Astrocyte (in vitro differentiated cells and primary cell): ENCODE data around the gene INSC. TPM values are rescaled to one million over a fixed set of nuclear protein-coding genes. Genes with fewer than 3 reads are reported as not detected.

Experiments
- DNase-seq: peaks from one replicate; pipeline ENCODE4 v3.0.0-alpha.2; 2010; ENCODE audit warnings: low read depth
- FAIRE-seq: peaks from 2 replicates; lab custom pipeline; 2011; peaks lifted over from hg19 to GRCh38; lab: Jason Lieb, UNC
- H2AFZ ChIP-seq: 2 replicates; pipeline ENCODE4 v1.6.0; 2012; ENCODE audit warnings: low read depth, low read length, inconsistent platforms
- H3K27ac ChIP-seq: 2 replicates; pipeline ENCODE4 v1.5.1; 2011; ENCODE audit warnings: low read depth, low read length, inconsistent platforms
- H3K27me3 ChIP-seq: 2 replicates; pipeline ENCODE4 v1.6.0; 2011; ENCODE audit warnings: low read length, inconsistent platforms; ENCODE audit not compliant: insufficient read depth
- H3K36me3 ChIP-seq: 2 replicates; pipeline ENCODE4 v1.5.1; 2011; ENCODE audit warnings: low read length, inconsistent platforms; ENCODE audit not compliant: insufficient read depth
- H3K4me1 ChIP-seq: 2 replicates; pipeline ENCODE4 v1.5.1; 2011; ENCODE audit warnings: low read length, inconsistent platforms; ENCODE audit not compliant: insufficient read depth
- H3K4me2 ChIP-seq: 2 replicates; pipeline ENCODE4 v1.6.0; 2012; ENCODE audit warnings: low read length, inconsistent platforms
- H3K4me3 ChIP-seq: 2 replicates; pipeline ENCODE4 v1.5.1; 2011; ENCODE audit warnings: low read depth, mild to moderate bottlenecking, low read length, inconsistent platforms; ENCODE audit not compliant: insufficient read depth
- H3K79me2 ChIP-seq: 2 replicates; pipeline ENCODE4 v1.6.0; 2012; ENCODE audit warnings: mild to moderate bottlenecking, low read length, inconsistent platforms; ENCODE audit not compliant: insufficient read depth
- H3K9ac ChIP-seq: 2 replicates; pipeline ENCODE4 v1.6.0; 2012; ENCODE audit warnings: mild to moderate bottlenecking, low read length, inconsistent platforms
- H3K9me3 ChIP-seq: 2 replicates; pipeline ENCODE4 v1.5.1; 2012; ENCODE audit warnings: low read depth, mild to moderate bottlenecking, low read length, inconsistent platforms; ENCODE audit not compliant: insufficient read depth
- H4K20me1 ChIP-seq: 2 replicates; pipeline ENCODE4 v1.6.0; 2012; ENCODE audit warnings: low read length, inconsistent platforms; ENCODE audit not compliant: insufficient read depth
- H3K27ac Mint-ChIP-seq: one replicate; pipeline ENCODE4 v1.8.0; 2021; ENCODE audit warnings: mild to moderate bottlenecking, mixed read lengths; ENCODE audit not compliant: unreplicated experiment
- H3K27me3 Mint-ChIP-seq: one replicate; pipeline ENCODE4 v1.8.0; 2021; ENCODE audit warnings: low read depth, mixed read lengths; ENCODE audit not compliant: unreplicated experiment
- H3K36me3 Mint-ChIP-seq: one replicate; pipeline ENCODE4 v1.8.0; 2021; ENCODE audit warnings: low read depth, mixed read lengths; ENCODE audit not compliant: unreplicated experiment
- H3K4me1 Mint-ChIP-seq: one replicate; pipeline ENCODE4 v1.8.0; 2021; ENCODE audit warnings: low read depth, mixed read lengths; ENCODE audit not compliant: unreplicated experiment
- H3K4me3 Mint-ChIP-seq: one replicate; pipeline ENCODE4 v1.8.0; 2021; ENCODE audit warnings: mild to moderate bottlenecking, moderate library complexity, mixed read lengths; ENCODE audit not compliant: unreplicated experiment
- H3K9me3 Mint-ChIP-seq: one replicate; pipeline ENCODE4 v1.8.0; 2021; ENCODE audit warnings: mild to moderate bottlenecking, mixed read lengths; ENCODE audit not compliant: unreplicated experiment
- CTCF ChIP-seq: IDR thresholded peaks from 2 replicates; pipeline ENCODE4 v1.5.1; 2011; ENCODE audit warnings: low read depth, mild to moderate bottlenecking, inconsistent platforms, low read length, moderate library complexity; ENCODE audit not compliant: insufficient read depth
- EZH2 ChIP-seq: IDR thresholded peaks from 2 replicates; pipeline ENCODE4 v1.6.1; 2012; ENCODE audit warnings: mild to moderate bottlenecking, low read length, inconsistent platforms; ENCODE audit not compliant: insufficient read depth
- total RNA-seq: library from RNA; stranded (reverse); gene quantifications from 2 replicates; pipeline ENCODE4 v1.2.1, GENCODE V29; 2021

The INSC gene
- total RNA-seq, 1 donor from 2014 or later, result not detected

- Histone ChIP-seq H2AFZ (no peak overlapping the region), H3K4me2 (no peak overlapping the region), H3K79me2 (no peaks in the 10 kb centered on the region), H3K36me3 (no peaks in the 10 kb centered on the region), H3K4me3 (no peak overlapping the region), H3K9me3 (no peaks in the 10 kb centered on the region), H3K27me3 (peaks cover 6% of the 10 kb centered on the region), H4K20me1 (no peaks in the 10 kb centered on the region), H3K4me1 (peaks cover 28% of the 10 kb centered on the region), H3K27ac (no peak overlapping the region), H3K9ac (no peak overlapping the region)
- H3K4me3 Mint-ChIP-seq, result no peak overlapping the region
- FAIRE-seq (no peak), DNase-seq (no peak)
- H3K27ac Mint-ChIP-seq, result no peak overlapping the region
- peaks cover 20% of the 10 kb centered on the region for H3K27me3 Mint-ChIP-seq
- H3K4me1 Mint-ChIP-seq, result peaks cover 14% of the 10 kb centered on the region
- no peaks in the 10 kb centered on the region for H3K9me3 Mint-ChIP-seq
- no peaks in the 10 kb centered on the region for H3K36me3 Mint-ChIP-seq
- TF ChIP-seq CTCF (no peak), EZH2 (no peak)
Measured at GRCh38 chr11:15109602-15110001, 5.1 kb upstream of the INSC start.

GRCh38 chr11:15111215-15111614 is 3.5 kb upstream of the INSC start:
- Mint-ChIP-seq H3K9me3 (no peaks in the 10 kb centered on the region), H3K4me3 (no peak overlapping the region), H3K27me3 (peaks cover 31% of the 10 kb centered on the region), H3K4me1 (peaks cover 9% of the 10 kb centered on the region), H3K27ac (no peak overlapping the region), H3K36me3 (no peaks in the 10 kb centered on the region)
- Histone ChIP-seq H3K4me1 (peaks cover 22% of the 10 kb centered on the region), H3K4me2 (no peak overlapping the region), H4K20me1 (no peaks in the 10 kb centered on the region), H3K27me3 (peaks cover 6% of the 10 kb centered on the region), H2AFZ (no peak overlapping the region), H3K36me3 (no peaks in the 10 kb centered on the region), H3K9me3 (no peaks in the 10 kb centered on the region), H3K79me2 (no peaks in the 10 kb centered on the region), H3K9ac (no peak overlapping the region), H3K27ac (no peak overlapping the region), H3K4me3 (no peak overlapping the region)
- DNase-seq (no peak), FAIRE-seq (no peak)
- no peak for TF ChIP-seq EZH2
- TF ChIP-seq CTCF, result no peak

- Mint-ChIP-seq H3K27ac (no peak overlapping the region), H3K27me3 (peaks cover 36% of the 10 kb centered on the region), H3K4me3 (no peak overlapping the region), H3K4me1 (peaks cover 5% of the 10 kb centered on the region), H3K36me3 (no peaks in the 10 kb centered on the region), H3K9me3 (no peaks in the 10 kb centered on the region)
- Histone ChIP-seq H3K79me2 (no peaks in the 10 kb centered on the region), H3K9ac (no peak overlapping the region), H3K4me1 (peaks cover 13% of the 10 kb centered on the region), H3K4me2 (no peak overlapping the region), H3K27me3 (peaks cover 6% of the 10 kb centered on the region), H3K36me3 (no peaks in the 10 kb centered on the region), H3K27ac (no peak overlapping the region), H2AFZ (no peak overlapping the region), H3K9me3 (no peaks in the 10 kb centered on the region), H4K20me1 (no peaks in the 10 kb centered on the region), H3K4me3 (no peak overlapping the region)
- TF ChIP-seq CTCF (no peak), EZH2 (no peak)
- FAIRE-seq, result no peak
- DNase-seq, result no peak
Measured at GRCh38 chr11:15112131-15112541, 2.6 kb upstream of the INSC start.
